ENCODE data around the gene OR56A3.

GRCh38 chr11:5910540-5910939 is 31.5 kb upstream of the OR56A3 start:
- no peak for TF ChIP-seq CTCF (IDR thresholded peaks at IDR 0.05; ENCODE audit: low read depth, low read length)
- no peak for TF ChIP-seq MAX (IDR thresholded peaks at IDR 0.05; ENCODE audit: low read depth, low read length)
- no peak for TF ChIP-seq POLR2A (IDR thresholded peaks at IDR 0.05; ENCODE audit: extremely low read depth, insufficient read length)
